PC-3 (cell line): Measurements from ENCODE around the gene EGFL7. TPM values are rescaled to one million over a fixed set of nuclear protein-coding genes. Genes with fewer than 3 reads are reported as not detected.

Experiments used
- ATAC-seq: fragments of 200-7000 bp; cut with Tn5 transposase; 2 replicates; pipeline ENCODE4 v1.9.1; 2020; ENCODE audit warnings: mild to moderate bottlenecking, moderate library complexity
- BruUV-seq: library from RNA; stranded (reverse); fragments of 400-500 nt; replicated peaks from 2 replicates; lab custom pipeline; 2021; lab: Mats Ljungman, UMichigan
- CTCF ChIA-PET: fragments of 300-600 bp; sonication (Branson Sonifier 250); formaldehyde crosslinking; loops from one replicate; lab custom pipeline; 2022; ENCODE audit warnings: antibody characterized with exemption; lab: Charles Lee
- POLR2A ChIA-PET: fragments of 300-600 bp; sonication (Branson Sonifier 250); formaldehyde crosslinking; loops from one replicate; lab custom pipeline; 2022; ENCODE audit warnings: antibody characterized with exemption; ENCODE audit not compliant: unreplicated experiment; lab: Charles Lee
- DNase-seq: peaks from one replicate; pipeline ENCODE4 v3.0.0-alpha.2; 2015
- H2AFZ ChIP-seq: fragments of 300-600 bp; sonication (generic); 2 replicates; pipeline ENCODE4 v1.6.0; 2016; ENCODE audit warnings: antibody characterized with exemption, low read length
- H3F3A ChIP-seq: fragments of 300-600 bp; sonication (generic); one replicate; pipeline ENCODE4 v1.6.0; 2017; ENCODE audit warnings: antibody characterized with exemption, low read length, control low read depth, mild to moderate bottlenecking; ENCODE audit not compliant: unreplicated experiment
- H3K27ac ChIP-seq: fragments of 300-600 bp; sonication (generic); 2 replicates; pipeline ENCODE4 v1.5.1; 2016; ENCODE audit warnings: mild to moderate bottlenecking, low read length
- H3K27me3 ChIP-seq: fragments of 300-600 bp; sonication (generic); 2 replicates; pipeline ENCODE4 v1.6.1; 2016; ENCODE audit warnings: low read length, mixed read lengths
- H3K36me3 ChIP-seq: fragments of 300-600 bp; sonication (generic); 2 replicates; pipeline ENCODE4 v1.6.1; 2016; ENCODE audit warnings: low read depth, mixed run types, low read length, mixed read lengths
- H3K4me1 ChIP-seq: fragments of 300-600 bp; sonication (generic); 2 replicates; pipeline ENCODE4 v1.5.1; 2016; ENCODE audit warnings: low read length; ENCODE audit not compliant: insufficient read depth
- H3K4me2 ChIP-seq: fragments of 300-600 bp; sonication (generic); 2 replicates; pipeline ENCODE4 v1.6.0; 2016; ENCODE audit warnings: low read length
- H3K4me3 ChIP-seq: fragments of 300-600 bp; sonication (generic); 2 replicates; pipeline ENCODE4 v1.5.1; 2016; ENCODE audit warnings: mild to moderate bottlenecking, low read length, mixed read lengths
- H3K79me2 ChIP-seq: fragments of 300-600 bp; sonication (generic); 2 replicates; pipeline ENCODE4 v1.6.1; 2017; ENCODE audit warnings: low read length, mixed read lengths
- H3K9ac ChIP-seq: fragments of 300-600 bp; sonication (generic); 2 replicates; pipeline ENCODE4 v1.6.0; 2016; ENCODE audit warnings: mild to moderate bottlenecking, low read length
- H3K9me2 ChIP-seq: fragments of 300-600 bp; sonication (generic); replicated peaks from 2 replicates; pipeline ENCODE4 v1.6.1; 2016; ENCODE audit warnings: mixed run types, low read length, mixed read lengths
- H3K9me3 ChIP-seq: fragments of 300-600 bp; sonication (generic); 2 replicates; pipeline ENCODE4 v1.6.1; 2016; ENCODE audit warnings: low read length, mixed read lengths
- H4K20me1 ChIP-seq: fragments of 300-600 bp; sonication (generic); 2 replicates; pipeline ENCODE4 v1.6.1; 2016; ENCODE audit warnings: low read length, mixed read lengths
- EZH2 ChIP-seq: fragments of 300-600 bp; sonication (generic); IDR thresholded peaks from one replicate; pipeline ENCODE4 v1.6.1; 2017; ENCODE audit warnings: antibody characterized with exemption, mild to moderate bottlenecking, low read length; ENCODE audit not compliant: unreplicated experiment
- EZH2phosphoT487 ChIP-seq: fragments of 300-600 bp; sonication (generic); IDR thresholded peaks from 2 replicates; pipeline ENCODE4 v1.6.1; 2018; ENCODE audit warnings: mild to moderate bottlenecking, antibody characterized with exemption, low read length, borderline replicate concordance
- intact Hi-C: fragments of 100-400 bp; cut with micrococcal nuclease; formaldehyde crosslinking; loops from 2 replicates; pipeline ENCODE4 v1.9.0; 2023
- total RNA-seq: library from RNA; depleted of rRNA; stranded (reverse); fragments of >200 nt; gene quantifications from 2 replicates; pipeline ENCODE4 v1.2.3, GENCODE V29; 2014
- TF ChIP-seq, protein P1 (sequence below): fragments of 300-600 bp; sonication (generic); conservative IDR thresholded peaks from 2 replicates; pipeline ENCODE4 v1.5.1; 2017; ENCODE audit warnings: antibody characterized with exemption, low read depth, mild to moderate bottlenecking, low read length

The EGFL7 gene
- total RNA-seq, 1 experiment from 2014 or later = 23.1 TPM

DNA sequence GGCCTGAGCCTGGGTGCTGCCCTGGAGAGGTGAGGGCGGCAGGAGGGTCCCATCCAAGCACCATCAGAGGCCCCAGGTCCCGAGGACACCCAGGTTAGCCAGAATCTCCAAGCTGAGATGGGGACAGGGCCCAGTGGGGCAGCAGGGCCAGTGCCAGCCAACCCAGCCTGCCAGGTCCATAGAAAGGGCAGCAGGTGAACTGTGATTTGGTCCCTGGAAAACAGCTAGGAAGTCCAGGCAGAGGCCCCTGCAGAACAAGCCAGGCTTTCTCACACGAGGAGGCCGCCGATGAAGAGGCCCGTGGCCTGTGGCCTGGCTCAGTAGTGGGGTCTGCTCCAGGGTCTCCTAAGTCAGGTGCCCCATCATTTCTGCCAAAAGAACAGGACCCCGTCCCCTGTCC is 22.5 kb downstream of the EGFL7 start:
- Histone ChIP-seq H3K36me3 (no peaks in the 10 kb centered on the region), H3K4me3 (no peak overlapping the region), H3K9me3 (no peaks in the 10 kb centered on the region), H3K27ac (no peak overlapping the region), H3K4me2 (peak overlapping the region; percentile 96), H3F3A (no peaks in the 10 kb centered on the region), H3K9ac (no peak overlapping the region), H4K20me1 (0 out of 2 replicates have a peak, but pooled peaks cover 5% of the 10 kb centered on the region), H3K27me3 (no peaks in the 10 kb centered on the region), H3K9me2 (no peaks in the 10 kb centered on the region), H3K4me1 (peaks cover 17% of the 10 kb centered on the region), H3K79me2 (peaks cover 35% of the 10 kb centered on the region), H2AFZ (no peak overlapping the region)
- intact Hi-C loops = no loop called here
- DNase-seq = no peak
- TF ChIP-seq EZH2phosphoT487 = no peak
- ATAC-seq = no peak
- CTCF ChIA-PET = no interaction called here
- BruUV-seq = no TSS peak
- POLR2A ChIA-PET = no interaction called here

GRCh38 chr9:136685790-136686533 is 23.2 kb downstream of the EGFL7 start:
- intact Hi-C loops = no loop called here
- H3K79me2 ChIP-seq = peaks cover 35% of the 10 kb centered on the region
- no peaks in the 10 kb centered on the region for H3F3A ChIP-seq
- CTCF ChIA-PET = no interaction called here
- peak overlapping the region; percentile 83 for H3K4me3 ChIP-seq
- ATAC-seq (no peak), DNase-seq (no peak)
- H3K9me3 ChIP-seq = no peaks in the 10 kb centered on the region
- H3K4me1 ChIP-seq = peaks cover 17% of the 10 kb centered on the region
- no peaks in the 10 kb centered on the region for H3K9me2 ChIP-seq
- no peaks in the 10 kb centered on the region for H3K27me3 ChIP-seq
- POLR2A ChIA-PET = no interaction called here
- TF ChIP-seq, protein P1, sequence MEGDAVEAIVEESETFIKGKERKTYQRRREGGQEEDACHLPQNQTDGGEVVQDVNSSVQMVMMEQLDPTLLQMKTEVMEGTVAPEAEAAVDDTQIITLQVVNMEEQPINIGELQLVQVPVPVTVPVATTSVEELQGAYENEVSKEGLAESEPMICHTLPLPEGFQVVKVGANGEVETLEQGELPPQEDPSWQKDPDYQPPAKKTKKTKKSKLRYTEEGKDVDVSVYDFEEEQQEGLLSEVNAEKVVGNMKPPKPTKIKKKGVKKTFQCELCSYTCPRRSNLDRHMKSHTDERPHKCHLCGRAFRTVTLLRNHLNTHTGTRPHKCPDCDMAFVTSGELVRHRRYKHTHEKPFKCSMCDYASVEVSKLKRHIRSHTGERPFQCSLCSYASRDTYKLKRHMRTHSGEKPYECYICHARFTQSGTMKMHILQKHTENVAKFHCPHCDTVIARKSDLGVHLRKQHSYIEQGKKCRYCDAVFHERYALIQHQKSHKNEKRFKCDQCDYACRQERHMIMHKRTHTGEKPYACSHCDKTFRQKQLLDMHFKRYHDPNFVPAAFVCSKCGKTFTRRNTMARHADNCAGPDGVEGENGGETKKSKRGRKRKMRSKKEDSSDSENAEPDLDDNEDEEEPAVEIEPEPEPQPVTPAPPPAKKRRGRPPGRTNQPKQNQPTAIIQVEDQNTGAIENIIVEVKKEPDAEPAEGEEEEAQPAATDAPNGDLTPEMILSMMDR = no peak
- TF ChIP-seq EZH2 (no peak), EZH2phosphoT487 (no peak)
- H3K9ac ChIP-seq = peak overlapping the region; percentile 84
- H3K36me3 ChIP-seq = no peaks in the 10 kb centered on the region
- no peak overlapping the region for H3K27ac ChIP-seq
- no peak overlapping the region for H2AFZ ChIP-seq
- H4K20me1 ChIP-seq = 0 out of 2 replicates have a peak, but pooled peaks cover 5% of the 10 kb centered on the region
- peak overlapping the region; percentile 96 for H3K4me2 ChIP-seq
- BruUV-seq = no TSS peak

DNA sequence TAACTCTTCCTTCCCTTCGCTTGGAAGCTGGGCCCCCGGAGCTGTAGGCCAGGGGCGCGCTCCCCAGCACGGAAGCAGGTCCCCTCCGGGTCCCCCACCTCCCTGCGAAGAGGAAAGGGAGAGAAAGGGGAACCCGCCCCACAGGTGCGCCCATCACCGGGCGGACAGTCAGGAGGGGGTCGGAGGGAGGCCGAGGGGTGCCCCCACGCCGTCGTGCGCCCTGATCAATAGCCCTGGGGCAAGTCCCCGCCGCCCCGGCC is 23.7 kb downstream of the EGFL7 start:
- Histone ChIP-seq H3K27me3 (no peaks in the 10 kb centered on the region), H3K9me2 (no peaks in the 10 kb centered on the region), H2AFZ (no peak overlapping the region), H3K79me2 (peaks cover 35% of the 10 kb centered on the region), H3K9me3 (no peaks in the 10 kb centered on the region), H3K4me3 (peak overlapping the region; percentile 83), H3F3A (no peaks in the 10 kb centered on the region), H4K20me1 (0 out of 2 replicates have a peak, but pooled peaks cover 5% of the 10 kb centered on the region), H3K4me2 (peak overlapping the region; percentile 96), H3K27ac (no peak overlapping the region), H3K9ac (peak overlapping the region; percentile 84), H3K4me1 (peaks cover 17% of the 10 kb centered on the region), H3K36me3 (no peaks in the 10 kb centered on the region)
- intact Hi-C loops = no loop called here
- DNase-seq (no peak), ATAC-seq (no peak)
- ChIA-PET CTCF (no interaction called here), POLR2A (no interaction called here)
- no TSS peak for BruUV-seq
- no peak for TF ChIP-seq EZH2phosphoT487
- TF ChIP-seq EZH2 = no peak
- TF ChIP-seq, protein P1 = no peak
